Stimulated activated CD4-positive, alpha-beta T cell treated with anti-CD3 and anti-CD28 coated beads, Interleukin-4, amount 100 ng/mL, for 1 hour (primary cell): Measurements from ENCODE around the gene TNIP2.

Experiments used
- DNase-seq: peaks from one replicate; pipeline ENCODE4 v3.0.0-alpha.2; 2020

TNIP2 gene

GRCh38 chr4:2714918-2715317, 41.2 kb downstream of the TNIP2 start:
- DNase-seq: no peak

DNA sequence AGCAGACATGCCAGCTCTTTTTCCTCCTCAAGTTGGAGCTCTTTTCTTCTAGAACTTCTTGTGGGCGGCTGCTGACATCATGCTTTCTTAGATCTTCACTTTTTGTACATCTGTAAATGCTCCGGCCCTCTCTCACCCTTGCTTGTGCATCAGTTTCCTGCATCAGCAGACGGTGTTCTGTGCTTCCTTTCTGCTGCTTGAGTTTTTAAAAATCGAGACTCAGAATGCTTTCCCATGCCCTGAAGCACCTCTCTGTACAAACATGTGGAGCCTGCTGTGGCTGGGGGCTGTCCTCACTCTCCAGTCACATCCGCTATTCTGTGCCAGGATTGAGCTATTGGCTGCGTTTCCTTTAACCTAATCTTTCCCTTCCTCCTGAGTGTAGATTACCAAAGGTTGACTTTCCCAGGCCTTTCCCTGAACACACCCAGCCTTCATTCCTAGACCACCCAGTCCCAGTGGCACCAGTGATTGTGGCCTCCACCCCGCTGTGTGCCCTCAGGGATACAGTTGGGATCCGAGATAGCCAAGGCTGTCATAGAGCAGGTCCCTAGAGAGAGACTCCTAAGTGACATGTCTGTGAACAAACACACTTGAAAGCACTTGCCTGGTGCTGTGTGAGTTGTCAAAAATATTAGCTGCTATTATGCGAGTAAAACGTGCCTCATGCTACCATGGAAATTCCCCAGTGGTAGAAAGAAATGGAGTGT, 41.9 kb downstream of the TNIP2 start:
- DNase-seq: peak; percentile 40

DNA sequence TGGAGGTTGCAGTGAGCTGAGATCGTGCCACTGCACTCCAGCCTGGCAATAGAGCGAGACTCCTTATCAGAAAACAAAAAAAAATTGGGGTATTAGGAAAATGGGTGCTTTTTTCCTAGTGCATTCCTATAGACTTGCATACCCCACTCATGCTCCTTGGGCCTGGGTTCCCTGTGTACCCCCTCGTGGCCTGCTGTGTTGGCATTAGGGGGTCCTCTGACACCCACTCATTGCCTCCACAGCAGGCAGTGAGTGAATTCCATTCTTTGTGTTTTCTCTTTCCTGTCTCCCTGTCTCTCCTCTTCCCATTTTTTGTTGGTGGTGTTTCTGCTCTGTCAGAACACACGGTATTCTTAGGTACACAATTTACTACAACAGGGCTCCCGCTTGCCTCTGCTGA, 42.8 kb downstream of the TNIP2 start:
- DNase-seq: no peak

DNA sequence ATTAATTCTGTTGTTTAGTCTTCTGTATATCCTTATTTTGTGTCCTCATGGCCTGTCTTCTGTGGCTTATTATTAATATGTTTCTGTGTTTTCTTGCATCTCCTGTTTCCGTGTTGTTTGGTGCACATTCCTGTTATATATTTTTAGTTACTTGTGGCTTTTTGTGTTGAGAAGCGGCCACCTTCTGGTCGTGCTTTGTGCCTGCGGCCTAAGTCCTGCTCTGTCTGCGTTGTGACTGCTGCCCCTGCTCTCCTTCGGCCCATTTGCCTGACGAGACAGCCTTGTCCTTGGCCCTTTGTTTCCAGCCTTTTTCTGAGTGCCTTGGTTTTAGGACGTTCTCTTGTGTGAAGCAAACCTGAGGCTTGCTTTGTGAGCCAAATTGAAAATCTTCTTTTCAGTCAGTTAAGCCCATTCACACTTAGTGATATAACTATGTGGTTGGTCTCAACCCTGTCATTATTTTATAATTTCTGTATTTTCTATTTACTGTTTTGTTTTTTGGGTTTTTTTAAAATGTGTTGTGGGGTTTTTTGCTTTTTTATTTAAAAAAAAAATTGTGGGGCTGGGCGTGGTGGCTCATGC, 43.8 kb downstream of the TNIP2 start:
- DNase-seq: no peak

GRCh38 chr4:2702770-2703169, 53.4 kb downstream of the TNIP2 start:
- DNase-seq: no peak

GRCh38 chr4:2702361-2702760, 53.8 kb downstream of the TNIP2 start:
- DNase-seq: no peak

- no peak for DNase-seq
Observed at GRCh38 chr4:2700031-2700430, 56.1 kb downstream of the TNIP2 start.

- no peak for DNase-seq
Observed at GRCh38 chr4:2699534-2699933, 56.6 kb downstream of the TNIP2 start.

- no peak for DNase-seq
Observed at GRCh38 chr4:2698951-2699505, 57.1 kb downstream of the TNIP2 start.

- no peak for DNase-seq
Observed at GRCh38 chr4:2698504-2698903, 57.6 kb downstream of the TNIP2 start.

DNA sequence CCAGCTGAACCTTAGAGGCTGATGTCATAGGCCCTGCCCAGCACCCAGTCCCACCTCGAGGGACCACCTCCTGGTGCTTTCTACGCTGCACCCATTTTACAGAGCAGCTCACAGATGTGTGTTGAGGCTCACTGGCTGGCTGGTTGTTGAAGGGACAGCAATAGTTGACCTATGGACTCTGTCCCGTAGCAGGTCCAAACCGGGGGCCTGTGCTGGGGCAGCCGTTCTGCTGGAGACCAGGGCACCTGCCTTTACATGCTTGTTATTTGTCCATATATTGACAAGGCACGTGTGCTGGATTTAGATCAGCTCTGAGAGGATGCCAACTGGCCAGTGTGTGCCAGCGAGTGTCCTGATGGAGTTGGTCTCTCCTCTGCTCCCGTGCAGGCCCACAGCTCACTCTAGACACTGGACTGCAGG, 58.1 kb downstream of the TNIP2 start:
- no peak for DNase-seq

GRCh38 chr4:2696423-2696822, 59.7 kb downstream of the TNIP2 start:
- DNase-seq: no peak

- DNase-seq: no peak
Observed at GRCh38 chr4:2695346-2696060, 60.6 kb downstream of the TNIP2 start.

GRCh38 chr4:2694691-2695090, 61.4 kb downstream of the TNIP2 start:
- no peak for DNase-seq

- DNase-seq: peak; percentile 23
Observed at GRCh38 chr4:2691952-2692435, 64.1 kb downstream of the TNIP2 start.
